Activated CD4-positive, alpha-beta memory T cell treated with anti-CD3 and anti-CD28 coated beads, Interleukin-2, amount 10 ng/mL, durations not matched to agents 7 days and 5 days (primary cell): ENCODE data around the gene KREMEN1. TPM values are rescaled to one million over a fixed set of nuclear protein-coding genes. Genes with fewer than 3 reads are reported as not detected.

ENCODE experiments used
- CTCF ChIA-PET: fragments of 350-600 bp; sonication (Branson Sonifier 250); formaldehyde crosslinking; loops from one replicate; lab custom pipeline; 2021; ENCODE audit warnings: antibody characterized with exemption, inconsistent platforms; lab: Charles Lee
- POLR2A ChIA-PET: fragments of 350-600 bp; sonication (Branson Sonifier 250); formaldehyde crosslinking; loops from one replicate; lab custom pipeline; 2021; ENCODE audit warnings: antibody characterized with exemption; lab: Charles Lee
- DNase-seq: peaks from one replicate; pipeline ENCODE4 v3.0.0-alpha.2; 2020
- H3K27ac Mint-ChIP-seq: one replicate; pipeline ENCODE4 v1.8.0; 2021; ENCODE audit warnings: mild to moderate bottlenecking, mixed read lengths
- H3K27me3 Mint-ChIP-seq: one replicate; pipeline ENCODE4 v1.8.0; 2021; ENCODE audit warnings: mixed read lengths
- H3K36me3 Mint-ChIP-seq: one replicate; pipeline ENCODE4 v1.8.0; 2021; ENCODE audit warnings: low read depth, mixed read lengths
- H3K4me1 Mint-ChIP-seq: one replicate; pipeline ENCODE4 v1.8.0; 2021; ENCODE audit warnings: mixed read lengths
- H3K4me3 Mint-ChIP-seq: one replicate; pipeline ENCODE4 v1.8.0; 2021; ENCODE audit warnings: mild to moderate bottlenecking, mixed read lengths
- H3K9me3 Mint-ChIP-seq: one replicate; pipeline ENCODE4 v1.8.0; 2021; ENCODE audit warnings: mixed read lengths
- total RNA-seq, 2 experiments: library from RNA; stranded (reverse); gene quantifications; one replicate each; pipeline ENCODE4 v1.2.3, GENCODE V29; 2021

The KREMEN1 gene
- total RNA-seq, 2 experiments from 2014 or later, result not detected

- Mint-ChIP-seq H3K27me3 (peaks cover 35% of the 10 kb centered on the region), H3K4me3 (no peak overlapping the region), H3K36me3 (no peaks in the 10 kb centered on the region), H3K27ac (no peak overlapping the region), H3K9me3 (no peaks in the 10 kb centered on the region), H3K4me1 (no peaks in the 10 kb centered on the region)
- ChIA-PET CTCF (no interaction called here), POLR2A (no interaction called here)
- DNase-seq, result no peak
These were observed 65.9 kb downstream of the KREMEN1 start for GRCh38 chr22:29138556-29139305.

GRCh38 chr22:29139965-29140782 is 67.3 kb downstream of the KREMEN1 start:
- CTCF ChIA-PET, result interaction anchor here (1.3 kb wide), 1 partner anchor 14 kb away, joined by 5 read pairs; no protein-coding TSS in a partner anchor
- no peak for DNase-seq
- H3K4me3 Mint-ChIP-seq, result no peak overlapping the region
- H3K27ac Mint-ChIP-seq, result no peak overlapping the region
- no peaks in the 10 kb centered on the region for H3K4me1 Mint-ChIP-seq
- peaks cover 24% of the 10 kb centered on the region for H3K27me3 Mint-ChIP-seq
- POLR2A ChIA-PET, result no interaction called here
- H3K9me3 Mint-ChIP-seq, result no peaks in the 10 kb centered on the region
- no peaks in the 10 kb centered on the region for H3K36me3 Mint-ChIP-seq

GRCh38 chr22:29141078-29141688 is 68.3 kb downstream of the KREMEN1 start:
- Mint-ChIP-seq H3K4me3 (no peak overlapping the region), H3K9me3 (no peaks in the 10 kb centered on the region), H3K36me3 (no peaks in the 10 kb centered on the region), H3K27me3 (peaks cover 24% of the 10 kb centered on the region), H3K27ac (no peak overlapping the region), H3K4me1 (no peaks in the 10 kb centered on the region)
- DNase-seq, result no peak
- CTCF ChIA-PET, result interaction anchor here (0.6 to 1.3 kb wide), 2 partner anchors 9 to 13 kb away, joined by 3 to 5 read pairs; no protein-coding TSS in a partner anchor
- POLR2A ChIA-PET, result no interaction called here

GRCh38 chr22:29142116-29142515 is 69.3 kb downstream of the KREMEN1 start:
- ChIA-PET POLR2A (no interaction called here), CTCF (no interaction called here)
- no peaks in the 10 kb centered on the region for H3K4me1 Mint-ChIP-seq
- H3K36me3 Mint-ChIP-seq, result no peaks in the 10 kb centered on the region
- H3K27ac Mint-ChIP-seq, result no peak overlapping the region
- H3K9me3 Mint-ChIP-seq, result no peaks in the 10 kb centered on the region
- H3K4me3 Mint-ChIP-seq, result no peak overlapping the region
- no peak for DNase-seq
- H3K27me3 Mint-ChIP-seq, result peaks cover 20% of the 10 kb centered on the region

- ChIA-PET CTCF (interaction anchor here (0.7 to 1.1 kb wide), 2 partner anchors 79 to 101 kb away, joined by 3 read pairs; no protein-coding TSS in a partner anchor), POLR2A (no interaction called here)
- no peak for DNase-seq
- Mint-ChIP-seq H3K27ac (no peak overlapping the region), H3K4me3 (no peak overlapping the region), H3K9me3 (no peaks in the 10 kb centered on the region), H3K36me3 (no peaks in the 10 kb centered on the region), H3K4me1 (no peaks in the 10 kb centered on the region), H3K27me3 (peaks cover 14% of the 10 kb centered on the region)
These were observed 71.3 kb downstream of the KREMEN1 start for GRCh38 chr22:29143941-29144785.

GRCh38 chr22:29144786-29145160 is 71.9 kb downstream of the KREMEN1 start:
- Mint-ChIP-seq H3K27ac (no peak overlapping the region), H3K4me3 (no peak overlapping the region), H3K36me3 (no peaks in the 10 kb centered on the region), H3K4me1 (no peaks in the 10 kb centered on the region), H3K27me3 (peaks cover 15% of the 10 kb centered on the region), H3K9me3 (no peaks in the 10 kb centered on the region)
- no peak for DNase-seq
- CTCF ChIA-PET, result no interaction called here
- POLR2A ChIA-PET, result no interaction called here

- Mint-ChIP-seq H3K36me3 (no peaks in the 10 kb centered on the region), H3K9me3 (no peaks in the 10 kb centered on the region), H3K4me3 (no peak overlapping the region), H3K27me3 (peaks cover 15% of the 10 kb centered on the region), H3K4me1 (no peaks in the 10 kb centered on the region), H3K27ac (no peak overlapping the region)
- ChIA-PET CTCF (no interaction called here), POLR2A (no interaction called here)
- DNase-seq, result no peak
These were observed 72.7 kb downstream of the KREMEN1 start for GRCh38 chr22:29145321-29146072.

- H3K27ac Mint-ChIP-seq, result no peak overlapping the region
- no peaks in the 10 kb centered on the region for H3K9me3 Mint-ChIP-seq
- ChIA-PET CTCF (no interaction called here), POLR2A (no interaction called here)
- no peak overlapping the region for H3K4me3 Mint-ChIP-seq
- DNase-seq, result no peak
- no peaks in the 10 kb centered on the region for H3K36me3 Mint-ChIP-seq
- no peaks in the 10 kb centered on the region for H3K4me1 Mint-ChIP-seq
- peaks cover 12% of the 10 kb centered on the region for H3K27me3 Mint-ChIP-seq
These were observed 73.3 kb downstream of the KREMEN1 start for GRCh38 chr22:29146091-29146560.

- ChIA-PET POLR2A (no interaction called here), CTCF (no interaction called here)
- Mint-ChIP-seq H3K9me3 (no peaks in the 10 kb centered on the region), H3K36me3 (no peaks in the 10 kb centered on the region), H3K4me1 (no peaks in the 10 kb centered on the region), H3K27ac (no peak overlapping the region), H3K27me3 (peaks cover 10% of the 10 kb centered on the region), H3K4me3 (no peak overlapping the region)
- DNase-seq, result no peak
These were observed 73.9 kb downstream of the KREMEN1 start for GRCh38 chr22:29146771-29147170.

GRCh38 chr22:29147331-29147899 is 74.6 kb downstream of the KREMEN1 start:
- Mint-ChIP-seq H3K9me3 (no peaks in the 10 kb centered on the region), H3K4me3 (no peak overlapping the region), H3K36me3 (no peaks in the 10 kb centered on the region), H3K4me1 (no peaks in the 10 kb centered on the region), H3K27ac (no peak overlapping the region), H3K27me3 (peaks cover 11% of the 10 kb centered on the region)
- ChIA-PET POLR2A (no interaction called here), CTCF (no interaction called here)
- no peak for DNase-seq

- H3K9me3 Mint-ChIP-seq, result no peaks in the 10 kb centered on the region
- no peak overlapping the region for H3K27ac Mint-ChIP-seq
- H3K4me1 Mint-ChIP-seq, result peaks cover 3% of the 10 kb centered on the region
- DNase-seq, result no peak
- H3K36me3 Mint-ChIP-seq, result no peaks in the 10 kb centered on the region
- ChIA-PET CTCF (no interaction called here), POLR2A (no interaction called here)
- no peak overlapping the region for H3K4me3 Mint-ChIP-seq
- peaks cover 15% of the 10 kb centered on the region for H3K27me3 Mint-ChIP-seq
These were observed 75.2 kb downstream of the KREMEN1 start for GRCh38 chr22:29148036-29148435.

- ChIA-PET POLR2A (no interaction called here), CTCF (no interaction called here)
- H3K27me3 Mint-ChIP-seq, result peaks cover 19% of the 10 kb centered on the region
- H3K4me1 Mint-ChIP-seq, result peaks cover 5% of the 10 kb centered on the region
- no peaks in the 10 kb centered on the region for H3K36me3 Mint-ChIP-seq
- no peaks in the 10 kb centered on the region for H3K9me3 Mint-ChIP-seq
- H3K27ac Mint-ChIP-seq, result no peak overlapping the region
- DNase-seq, result no peak
- H3K4me3 Mint-ChIP-seq, result no peak overlapping the region
These were observed 76.0 kb downstream of the KREMEN1 start for GRCh38 chr22:29148826-29149225.
